ENCODE measurements around the gene TMEM116.

The TMEM116 gene

GRCh38 chr12:111932241-111932640 is 80.7 kb downstream of the TMEM116 start:
- H2AFZ ChIP-seq (ENCODE audit: low read length) = no peak overlapping the region
- H3F3A ChIP-seq (ENCODE audit: low read depth) = no peaks in the 10 kb centered on the region
- H3K36me3 ChIP-seq (ENCODE audit: insufficient read depth, low read length) = no peaks in the 10 kb centered on the region
- no peaks in the 10 kb centered on the region for H3K9me2 ChIP-seq (replicated peaks; ENCODE audit: low read depth, low read length)
- no peak overlapping the region for H3K4me2 ChIP-seq (ENCODE audit: low read depth, low read length, poor library complexity, severe bottlenecking)
- no peaks in the 10 kb centered on the region for H3K9me3 ChIP-seq (ENCODE audit: insufficient read depth, low read depth, low read length)
- H4K20me1 ChIP-seq (ENCODE audit: insufficient read depth, low read length, poor library complexity, severe bottlenecking) = no peaks in the 10 kb centered on the region
- TF ChIP-seq, protein P1, sequence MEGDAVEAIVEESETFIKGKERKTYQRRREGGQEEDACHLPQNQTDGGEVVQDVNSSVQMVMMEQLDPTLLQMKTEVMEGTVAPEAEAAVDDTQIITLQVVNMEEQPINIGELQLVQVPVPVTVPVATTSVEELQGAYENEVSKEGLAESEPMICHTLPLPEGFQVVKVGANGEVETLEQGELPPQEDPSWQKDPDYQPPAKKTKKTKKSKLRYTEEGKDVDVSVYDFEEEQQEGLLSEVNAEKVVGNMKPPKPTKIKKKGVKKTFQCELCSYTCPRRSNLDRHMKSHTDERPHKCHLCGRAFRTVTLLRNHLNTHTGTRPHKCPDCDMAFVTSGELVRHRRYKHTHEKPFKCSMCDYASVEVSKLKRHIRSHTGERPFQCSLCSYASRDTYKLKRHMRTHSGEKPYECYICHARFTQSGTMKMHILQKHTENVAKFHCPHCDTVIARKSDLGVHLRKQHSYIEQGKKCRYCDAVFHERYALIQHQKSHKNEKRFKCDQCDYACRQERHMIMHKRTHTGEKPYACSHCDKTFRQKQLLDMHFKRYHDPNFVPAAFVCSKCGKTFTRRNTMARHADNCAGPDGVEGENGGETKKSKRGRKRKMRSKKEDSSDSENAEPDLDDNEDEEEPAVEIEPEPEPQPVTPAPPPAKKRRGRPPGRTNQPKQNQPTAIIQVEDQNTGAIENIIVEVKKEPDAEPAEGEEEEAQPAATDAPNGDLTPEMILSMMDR (conservative IDR thresholded peaks at IDR 0.05; ENCODE audit: low read length) = no peak
- TF ChIP-seq EZH2phosphoT487 (IDR thresholded peaks at IDR 0.05; ENCODE audit: borderline replicate concordance) = no peak
- no peaks in the 10 kb centered on the region for H3K4me1 ChIP-seq (ENCODE audit: insufficient read depth, low read length, poor library complexity, severe bottlenecking)
- H3K79me2 ChIP-seq (ENCODE audit: insufficient read depth, low read length) = no peaks in the 10 kb centered on the region
- no peak overlapping the region for H3K9ac ChIP-seq (ENCODE audit: low read depth, low read length, poor library complexity, severe bottlenecking)
- H3K4me3 ChIP-seq (ENCODE audit: low read length, poor library complexity, severe bottlenecking) = no peak overlapping the region
- no peaks in the 10 kb centered on the region for H3K27me3 ChIP-seq (ENCODE audit: insufficient read depth, low read length, poor library complexity, severe bottlenecking)

DNA sequence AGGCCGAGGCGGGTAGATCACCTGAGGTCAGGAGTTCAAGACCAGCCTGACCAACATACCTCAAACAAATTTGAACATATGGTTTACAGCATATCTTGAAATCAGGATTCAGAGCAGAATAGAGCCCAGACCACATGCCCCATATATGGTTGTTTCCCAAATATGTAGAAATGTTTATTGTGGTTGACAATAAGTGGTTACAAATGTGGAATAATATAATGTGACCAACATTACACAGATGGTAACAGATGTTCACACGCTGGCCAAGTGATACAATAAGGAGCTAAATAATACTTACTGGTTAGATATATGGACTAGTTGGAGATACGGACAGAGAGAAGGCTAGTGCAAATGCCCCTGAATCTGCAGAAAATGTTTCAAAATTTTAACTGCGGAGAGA is 85.6 kb downstream of the TMEM116 start:
- Histone ChIP-seq H3K79me2 (ENCODE audit: insufficient read depth, low read length) (no peaks in the 10 kb centered on the region), H3K4me2 (ENCODE audit: low read depth, low read length, poor library complexity, severe bottlenecking) (no peak overlapping the region), H3K9me3 (ENCODE audit: insufficient read depth, low read depth, low read length) (no peaks in the 10 kb centered on the region), H3K4me1 (ENCODE audit: insufficient read depth, low read length, poor library complexity, severe bottlenecking) (no peaks in the 10 kb centered on the region), H3K4me3 (ENCODE audit: low read length, poor library complexity, severe bottlenecking) (no peak overlapping the region), H3K36me3 (ENCODE audit: insufficient read depth, low read length) (no peaks in the 10 kb centered on the region), H3F3A (ENCODE audit: low read depth) (no peaks in the 10 kb centered on the region), H3K9ac (ENCODE audit: low read depth, low read length, poor library complexity, severe bottlenecking) (no peak overlapping the region), H2AFZ (ENCODE audit: low read length) (no peak overlapping the region), H3K9me2 (replicated peaks; ENCODE audit: low read depth, low read length) (no peaks in the 10 kb centered on the region), H4K20me1 (ENCODE audit: insufficient read depth, low read length, poor library complexity, severe bottlenecking) (no peaks in the 10 kb centered on the region), H3K27me3 (ENCODE audit: insufficient read depth, low read length, poor library complexity, severe bottlenecking) (no peaks in the 10 kb centered on the region)
- TF ChIP-seq EZH2phosphoT487 (IDR thresholded peaks at IDR 0.05; ENCODE audit: borderline replicate concordance) = no peak
- TF ChIP-seq, protein P1 (conservative IDR thresholded peaks at IDR 0.05; ENCODE audit: low read length) = no peak

DNA sequence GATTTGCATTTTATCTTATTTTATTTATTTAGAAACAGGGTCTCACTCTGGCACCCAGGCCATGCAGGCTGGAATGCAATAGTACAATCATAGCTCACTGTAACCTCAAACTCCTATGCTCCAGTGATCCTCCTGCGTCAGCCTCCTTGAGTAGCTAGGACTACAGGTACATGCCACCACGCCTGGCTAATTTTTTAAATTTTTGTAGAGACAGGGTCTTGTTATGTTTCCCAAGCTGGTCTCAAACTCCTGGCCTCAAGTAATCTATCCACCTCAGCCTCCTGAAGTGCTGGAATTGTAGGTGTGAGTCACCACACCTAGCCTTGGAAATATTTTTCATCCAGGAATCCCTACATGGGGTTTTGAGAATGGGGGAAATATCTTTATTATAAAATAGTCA is 86.3 kb downstream of the TMEM116 start:
- no peak overlapping the region for H3K9ac ChIP-seq (ENCODE audit: low read depth, low read length, poor library complexity, severe bottlenecking)
- H3K4me1 ChIP-seq (ENCODE audit: insufficient read depth, low read length, poor library complexity, severe bottlenecking) = no peaks in the 10 kb centered on the region
- H3K9me2 ChIP-seq (replicated peaks; ENCODE audit: low read depth, low read length) = no peaks in the 10 kb centered on the region
- H3K9me3 ChIP-seq (ENCODE audit: insufficient read depth, low read depth, low read length) = no peaks in the 10 kb centered on the region
- no peaks in the 10 kb centered on the region for H3F3A ChIP-seq (ENCODE audit: low read depth)
- no peak for TF ChIP-seq EZH2phosphoT487 (IDR thresholded peaks at IDR 0.05; ENCODE audit: borderline replicate concordance)
- TF ChIP-seq, protein P1 (conservative IDR thresholded peaks at IDR 0.05; ENCODE audit: low read length) = no peak
- no peak overlapping the region for H3K4me2 ChIP-seq (ENCODE audit: low read depth, low read length, poor library complexity, severe bottlenecking)
- no peaks in the 10 kb centered on the region for H3K36me3 ChIP-seq (ENCODE audit: insufficient read depth, low read length)
- H3K27me3 ChIP-seq (ENCODE audit: insufficient read depth, low read length, poor library complexity, severe bottlenecking) = no peaks in the 10 kb centered on the region
- H4K20me1 ChIP-seq (ENCODE audit: insufficient read depth, low read length, poor library complexity, severe bottlenecking) = no peaks in the 10 kb centered on the region
- no peak overlapping the region for H3K4me3 ChIP-seq (ENCODE audit: low read length, poor library complexity, severe bottlenecking)
- no peaks in the 10 kb centered on the region for H3K79me2 ChIP-seq (ENCODE audit: insufficient read depth, low read length)
- no peak overlapping the region for H2AFZ ChIP-seq (ENCODE audit: low read length)
